GM12891 (cell line): ENCODE data around the gene ATRNL1.

Experiments
- PAX5 ChIP-seq: IDR thresholded peaks from 2 replicates; pipeline ENCODE4 v1.6.1; 2011; ENCODE audit warnings: low read length, moderate library complexity, mild to moderate bottlenecking; ENCODE audit not compliant: insufficient read depth, severe bottlenecking
- POLR2A ChIP-seq: IDR thresholded peaks from 2 replicates; pipeline ENCODE4 v1.6.1; 2011; ENCODE audit warnings: low read depth, low read length, control low read depth
- POLR2AphosphoS5 ChIP-seq: IDR thresholded peaks from 2 replicates; pipeline ENCODE4 v1.6.1; 2011; ENCODE audit warnings: low read depth, low read length, control low read depth
- SPI1 ChIP-seq: IDR thresholded peaks from 2 replicates; pipeline ENCODE4 v1.6.1; 2011; ENCODE audit warnings: low read depth, low read length, control low read depth

- no peak for TF ChIP-seq POLR2A
- TF ChIP-seq POLR2AphosphoS5, result no peak
- no peak for TF ChIP-seq SPI1
- TF ChIP-seq PAX5, result no peak
Measured at GRCh38 chr10:115950320-115950719, 857.2 kb downstream of the ATRNL1 start.
